ENCODE results near the gene GAK. TPM values are rescaled to one million over a fixed set of nuclear protein-coding genes. Genes with fewer than 3 reads are reported as not detected.

The GAK gene
- polyA plus RNA-seq, 3 donors, result 52.5 to 87.8 (median 68.3) TPM

Other genes with a start within 250 kb of the GAK start
- 1 to 10 TPM; 3.7 to 6.3 (median 3.8) TPM for gene SLC49A3, start 243.2 kb downstream of the GAK start, polyA plus RNA-seq (ENCODE audit: insufficient read length in 3 of 3)
- gene PCGF3, start 226.5 kb downstream of the GAK start, polyA plus RNA-seq (ENCODE audit: insufficient read length in 3 of 3), result 100 to 1,000 TPM in 1 of 3 donors, 10 to 100 TPM in 2; 67.4 to 102 (median 68.2) TPM
- gene CPLX1, start 106.2 kb downstream of the GAK start, polyA plus RNA-seq (ENCODE audit: insufficient read length in 3 of 3), result 1 to 10 TPM; 1.2 to 4.0 (median 3.2) TPM
- 10 to 100 TPM; 20.6 to 29.6 (median 26.3) TPM for gene TMEM175, start 144 bp upstream of the GAK start, polyA plus RNA-seq (ENCODE audit: insufficient read length in 3 of 3)
- 10 to 100 TPM in 1 of 3 donors, 1 to 10 TPM in 2; 5.5 to 10.4 (median 8.6) TPM for gene DGKQ, start 41.3 kb upstream of the GAK start, polyA plus RNA-seq (ENCODE audit: insufficient read length in 3 of 3)
- 10 to 100 TPM; 11.5 to 19.0 (median 17.4) TPM for gene IDUA, start 54.7 kb upstream of the GAK start, polyA plus RNA-seq (ENCODE audit: insufficient read length in 3 of 3)
- 10 to 100 TPM in 2 of 3 donors, 1 to 10 TPM in 1; 8.2 to 15.9 (median 14.0) TPM for gene SLC26A1, start 61.1 kb upstream of the GAK start, polyA plus RNA-seq (ENCODE audit: insufficient read length in 3 of 3)
- gene FGFRL1, start 79.3 kb upstream of the GAK start, polyA plus RNA-seq (ENCODE audit: insufficient read length in 3 of 3), result 10 to 100 TPM; 35.1 to 43.3 (median 36.3) TPM
- 10 to 100 TPM in 2 of 3 donors, 1 to 10 TPM in 1; 9.4 to 19.3 (median 10.0) TPM for gene RNF212, start 181.2 kb upstream of the GAK start, polyA plus RNA-seq (ENCODE audit: insufficient read length in 3 of 3)
- gene SPON2, start 240.3 kb upstream of the GAK start, polyA plus RNA-seq (ENCODE audit: insufficient read length in 3 of 3), result 10 to 100 TPM in 1 of 3 donors, 1 to 10 TPM in 2; 5.0 to 20.7 (median 9.5) TPM

All from renal cortex interstitium (tissue), 3 donors.